ENCODE measurements around the gene STAMBPL1.
"Not testable (repeated sequence)": the region's sequence is repeated elsewhere in the genome, so short reads cannot be mapped to it uniquely, and the experiment has no call there.

Gene STAMBPL1

GRCh38 chr10:88879534-88880281 lies at the start of gene STAMBPL1:
Gene STAMBPL1 (plus strand): TSS chr10:88880245. CDS start chr10:88901709, 21,464 bp downstream.
- peak; percentile 77 for DNase-seq

- no peak for DNase-seq
Measured at GRCh38 chr10:88830643-88831268, 49.3 kb upstream of the STAMBPL1 start.

- DNase-seq = peak; percentile 71
Measured at GRCh38 chr10:88831709-88832108, 48.3 kb upstream of the STAMBPL1 start.

- DNase-seq = no peak
Measured at GRCh38 chr10:88832376-88832775, 47.7 kb upstream of the STAMBPL1 start.

- DNase-seq = no peak
Measured at GRCh38 chr10:88833156-88833555, 46.9 kb upstream of the STAMBPL1 start.

GRCh38 chr10:88833723-88834122 lies 46.3 kb upstream of the STAMBPL1 start:
- DNase-seq = peak; percentile 19

GRCh38 chr10:88835096-88835909 lies 44.7 kb upstream of the STAMBPL1 start:
- peak; percentile 89 for DNase-seq

GRCh38 chr10:88835910-88836221 lies 44.2 kb upstream of the STAMBPL1 start:
- no peak for DNase-seq

GRCh38 chr10:88837632-88838031 lies 42.4 kb upstream of the STAMBPL1 start:
- DNase-seq = not testable (repeated sequence)

- DNase-seq = no peak
Measured at GRCh38 chr10:88838766-88839350, 41.2 kb upstream of the STAMBPL1 start.

- no peak for DNase-seq
Measured at GRCh38 chr10:88840104-88840503, 39.9 kb upstream of the STAMBPL1 start.

GRCh38 chr10:88840881-88841280 lies 39.2 kb upstream of the STAMBPL1 start:
- DNase-seq = no peak

- DNase-seq = no peak
Measured at GRCh38 chr10:88841316-88842111, 38.5 kb upstream of the STAMBPL1 start.

- no peak for DNase-seq
Measured at GRCh38 chr10:88843171-88843570, 36.9 kb upstream of the STAMBPL1 start.

GRCh38 chr10:88848499-88848898 lies 31.5 kb upstream of the STAMBPL1 start:
- DNase-seq = no peak

GRCh38 chr10:88849234-88849633 lies 30.8 kb upstream of the STAMBPL1 start:
- DNase-seq = no peak

- DNase-seq = no peak
Measured at GRCh38 chr10:88850712-88851111, 29.3 kb upstream of the STAMBPL1 start.

GRCh38 chr10:88851706-88852105 lies 28.3 kb upstream of the STAMBPL1 start, which contains the start of gene ANKRD22:
Gene ANKRD22 (minus strand): TSS chr10:88851844. CDS start chr10:88851607, 237 bp downstream.
- DNase-seq = no peak

- DNase-seq = no peak
Measured at GRCh38 chr10:88852327-88852726, 27.7 kb upstream of the STAMBPL1 start.

GRCh38 chr10:88853155-88853881 lies 26.7 kb upstream of the STAMBPL1 start:
- DNase-seq = no peak

GRCh38 chr10:88854684-88855083 lies 25.4 kb upstream of the STAMBPL1 start:
- no peak for DNase-seq

- no peak for DNase-seq
Measured at GRCh38 chr10:88857831-88858230, 22.2 kb upstream of the STAMBPL1 start.
